ENCODE data around the gene COL4A2.
"Not testable (repeated sequence)": the region's sequence is repeated elsewhere in the genome, so short reads cannot be mapped to it uniquely, and the experiment has no call there.

Gene COL4A2

DNA sequence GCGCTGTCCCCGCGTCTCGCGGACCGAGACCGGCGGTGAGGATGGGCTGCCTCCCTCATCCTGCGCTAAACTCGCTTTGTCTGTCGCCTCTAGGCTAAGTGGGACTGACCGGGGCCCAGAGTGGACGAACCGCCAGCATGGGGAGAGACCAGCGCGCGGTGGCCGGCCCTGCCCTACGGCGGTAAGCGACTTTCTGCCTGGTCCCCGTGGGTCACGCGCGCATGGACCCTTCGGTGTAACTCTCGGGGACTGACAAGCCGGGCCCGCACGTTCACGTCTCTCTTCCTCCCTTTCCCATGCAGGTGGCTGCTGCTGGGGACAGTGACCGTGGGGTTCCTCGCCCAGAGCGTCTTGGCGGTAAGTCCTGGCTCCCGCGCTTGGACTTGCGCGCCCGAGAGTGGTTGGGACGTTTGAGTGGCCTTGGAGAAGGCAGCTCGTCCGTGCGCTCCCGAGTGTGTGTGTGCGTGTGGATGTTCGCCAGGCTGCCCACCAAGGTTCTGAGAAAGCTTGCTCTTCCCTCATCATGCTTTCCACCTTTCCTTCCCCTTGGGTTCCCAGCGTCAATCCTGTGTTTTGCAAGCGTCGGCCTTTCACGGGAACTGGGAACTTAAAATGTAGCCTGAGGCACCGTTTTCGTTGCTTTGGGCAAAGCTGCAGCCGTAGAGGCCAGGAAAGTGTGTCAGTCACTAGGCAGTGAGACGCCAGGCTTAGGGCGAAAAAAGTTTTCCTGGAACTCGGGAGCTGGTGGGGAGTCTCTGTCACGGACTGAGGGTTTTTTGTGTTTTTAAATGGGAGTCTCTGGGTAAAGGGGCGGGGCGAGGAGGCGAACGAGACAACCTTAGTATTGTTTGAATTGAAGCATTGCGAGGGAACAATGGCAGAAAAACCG, 927 bp downstream of the COL4A2 start:
- no peak for DNase-seq (ENCODE audit: low read depth)

DNA sequence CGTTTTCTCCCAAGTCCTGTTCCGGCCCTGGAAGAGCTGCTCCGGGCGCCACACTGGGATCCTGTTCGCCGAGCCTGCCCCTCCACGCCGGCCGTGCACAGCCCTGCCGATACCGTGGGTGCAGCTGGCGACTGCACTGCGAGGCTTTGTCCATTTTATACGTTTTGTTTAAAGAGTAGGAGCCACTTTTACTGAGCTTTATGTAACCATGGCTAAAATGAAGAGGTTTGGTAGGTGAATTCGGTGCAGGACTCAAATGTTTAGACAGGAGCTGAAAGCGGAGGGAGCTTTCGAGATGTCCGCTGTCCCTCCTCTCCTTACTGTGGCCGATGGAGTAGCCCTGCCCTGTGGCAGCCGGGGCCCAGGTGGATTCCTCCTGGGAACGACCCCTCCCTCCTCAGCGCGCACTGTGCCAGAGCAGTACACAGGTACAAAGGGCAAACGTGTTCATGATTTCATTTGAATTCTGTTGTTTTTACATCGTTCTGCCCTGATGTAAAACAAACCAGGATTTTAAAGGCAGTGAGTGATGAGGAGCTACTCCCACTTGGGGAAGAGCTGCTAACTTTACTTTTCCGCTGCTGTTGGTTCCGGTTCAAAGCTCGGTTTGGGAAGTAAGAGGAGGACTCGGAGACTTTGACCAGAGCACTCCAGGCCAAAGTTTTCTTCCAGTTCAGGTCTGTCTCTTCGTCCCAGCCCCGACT, 1.7 kb downstream of the COL4A2 start:
- DNase-seq (ENCODE audit: low read depth) = no peak

- DNase-seq (ENCODE audit: low read depth) = no peak
These were observed 2.8 kb downstream of the COL4A2 start for GRCh38 chr13:110309661-110310524.

DNA sequence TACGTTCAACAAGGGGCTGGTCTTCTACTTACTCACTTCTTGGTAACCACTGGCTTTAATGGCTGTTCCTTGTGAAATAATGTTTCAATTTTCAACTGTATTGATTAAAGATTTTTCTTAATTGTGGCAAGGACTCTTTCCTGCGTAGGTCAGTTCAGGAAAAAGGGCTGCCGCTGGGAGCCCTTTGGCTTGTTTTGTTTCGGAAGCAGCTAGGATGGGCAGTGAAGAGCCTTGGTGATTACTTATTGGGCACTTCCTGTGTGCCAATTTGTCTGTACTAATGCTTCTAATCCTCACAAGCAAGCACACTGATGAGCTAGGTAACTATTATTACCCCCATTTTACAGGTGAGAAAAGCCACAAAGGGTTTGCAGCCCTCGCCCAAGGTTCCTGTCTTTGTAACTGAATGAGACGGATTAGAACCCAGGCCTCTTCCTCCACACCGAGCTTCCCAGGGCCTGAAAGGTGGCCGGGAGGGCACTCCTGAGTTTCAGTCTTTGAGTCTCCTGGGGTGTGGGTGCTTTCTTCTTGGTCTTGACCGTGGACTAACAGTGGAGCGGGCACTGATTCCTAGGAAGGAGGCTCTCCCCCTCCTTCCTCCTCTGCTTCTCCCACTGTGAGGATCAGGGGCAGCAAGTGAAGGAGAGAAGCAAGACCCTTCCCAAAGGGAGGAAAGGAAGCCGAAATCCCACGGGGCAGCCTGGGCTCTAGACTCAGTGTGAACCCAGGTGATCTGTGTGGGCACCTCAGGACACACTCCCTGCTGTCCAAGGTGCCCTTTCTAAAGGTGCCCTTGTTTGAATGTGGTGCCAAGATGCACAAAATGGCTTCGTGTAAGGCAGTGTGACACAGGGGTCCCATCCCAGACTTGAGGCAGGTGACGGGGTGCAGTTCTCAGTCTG, 3.7 kb downstream of the COL4A2 start:
- DNase-seq (ENCODE audit: low read depth) = no peak

DNA sequence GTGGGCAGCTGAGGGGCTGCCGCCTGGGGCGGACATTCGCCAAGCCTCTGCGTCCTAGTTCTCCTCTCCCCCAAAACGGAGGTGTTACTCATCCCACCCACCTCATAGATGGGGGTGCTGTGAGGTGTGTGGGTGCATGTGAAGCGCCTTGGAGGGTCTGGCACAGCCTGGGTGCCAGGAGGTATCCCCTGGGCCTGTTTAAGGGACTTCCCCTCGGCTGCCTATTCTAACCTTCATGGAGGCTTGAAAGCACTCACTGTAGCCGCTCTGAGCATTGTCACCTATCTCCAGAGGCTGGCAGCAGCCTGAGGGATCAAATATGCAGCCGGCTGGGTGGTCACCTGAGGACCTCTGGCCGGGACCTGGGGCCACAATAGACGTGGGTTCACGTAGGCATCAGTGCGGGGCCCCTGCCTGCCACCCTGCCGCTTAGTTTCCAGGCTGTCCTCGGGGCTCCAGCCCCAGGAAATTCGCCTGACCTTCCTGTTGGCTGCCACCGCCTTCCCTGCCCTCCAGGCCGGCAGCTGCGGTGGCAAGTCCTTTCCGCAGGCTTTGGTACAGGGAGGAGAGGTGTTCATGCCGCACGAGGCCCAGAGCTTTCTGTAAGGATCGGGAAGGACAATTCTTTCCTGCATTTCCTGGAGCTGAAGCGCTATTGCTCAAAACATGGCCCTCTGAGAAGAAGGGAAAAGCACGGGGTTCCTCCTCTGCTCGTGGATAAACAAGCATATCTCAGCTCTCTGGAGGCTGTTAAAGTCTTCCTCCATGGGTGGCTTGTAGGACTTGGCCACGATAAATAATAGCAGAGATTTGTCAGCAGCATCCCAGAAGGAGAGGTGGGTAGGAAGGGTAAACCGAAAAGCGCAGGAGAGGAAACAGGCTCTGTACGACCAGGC, 4.6 kb downstream of the COL4A2 start:
- DNase-seq (ENCODE audit: low read depth) = no peak

DNA sequence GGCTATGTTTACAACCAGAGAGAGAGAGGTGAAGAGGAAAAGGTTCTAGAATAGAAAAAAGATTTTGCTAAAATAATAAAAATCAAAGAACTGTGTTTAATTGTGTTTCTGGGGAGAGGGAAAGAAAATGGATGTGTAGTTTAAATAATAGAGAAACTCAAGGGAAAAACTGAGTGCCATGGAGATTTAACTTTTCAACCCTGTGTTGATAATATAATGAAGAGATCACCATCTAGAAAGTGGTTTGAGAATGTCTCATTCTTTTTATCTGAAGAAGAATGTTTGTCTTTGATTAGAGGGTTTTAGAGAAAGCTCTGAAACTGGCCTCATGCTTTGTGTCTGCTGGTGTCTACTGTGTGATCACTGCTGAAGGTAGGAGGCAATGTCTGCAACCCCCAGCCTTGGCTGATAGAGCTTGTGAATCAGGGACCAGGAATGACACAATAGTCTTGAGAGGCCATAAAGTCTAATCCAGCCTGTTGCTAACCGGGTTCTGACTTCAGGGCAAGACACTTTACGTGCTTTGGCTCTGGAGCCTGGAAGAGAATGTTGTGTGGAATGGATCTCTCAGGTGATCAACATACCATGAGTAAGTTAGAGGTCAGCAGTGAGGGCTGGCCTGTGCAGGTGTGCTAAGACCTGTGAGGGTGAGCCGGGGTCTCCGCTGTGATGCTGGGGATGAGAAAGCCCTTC, 5.4 kb downstream of the COL4A2 start:
- DNase-seq (ENCODE audit: low read depth) = no peak

- not testable (repeated sequence) for DNase-seq (ENCODE audit: low read depth)
These were observed 6.2 kb downstream of the COL4A2 start for GRCh38 chr13:110313261-110313660.

DNA sequence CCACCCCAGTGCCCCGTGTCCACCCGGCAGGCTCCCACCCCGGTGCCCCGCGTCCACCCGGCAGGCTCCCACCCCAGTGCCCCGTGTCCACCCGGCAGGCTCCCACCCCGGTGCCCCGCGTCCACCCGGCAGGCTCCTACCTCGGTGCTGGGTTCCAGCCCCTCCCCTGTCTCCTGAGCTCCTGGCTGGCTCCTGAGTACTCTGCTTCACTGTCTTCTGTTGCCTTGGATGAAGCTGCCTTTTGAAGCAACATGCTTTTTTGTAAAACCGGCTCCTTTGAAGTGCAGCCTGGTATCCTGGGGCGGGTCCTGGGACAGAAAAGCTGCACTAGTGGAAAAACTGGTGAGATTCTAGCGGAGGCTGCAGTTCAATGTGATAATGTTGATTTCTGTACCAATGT, 6.6 kb downstream of the COL4A2 start:
- not testable (repeated sequence) for DNase-seq (ENCODE audit: low read depth)

DNA sequence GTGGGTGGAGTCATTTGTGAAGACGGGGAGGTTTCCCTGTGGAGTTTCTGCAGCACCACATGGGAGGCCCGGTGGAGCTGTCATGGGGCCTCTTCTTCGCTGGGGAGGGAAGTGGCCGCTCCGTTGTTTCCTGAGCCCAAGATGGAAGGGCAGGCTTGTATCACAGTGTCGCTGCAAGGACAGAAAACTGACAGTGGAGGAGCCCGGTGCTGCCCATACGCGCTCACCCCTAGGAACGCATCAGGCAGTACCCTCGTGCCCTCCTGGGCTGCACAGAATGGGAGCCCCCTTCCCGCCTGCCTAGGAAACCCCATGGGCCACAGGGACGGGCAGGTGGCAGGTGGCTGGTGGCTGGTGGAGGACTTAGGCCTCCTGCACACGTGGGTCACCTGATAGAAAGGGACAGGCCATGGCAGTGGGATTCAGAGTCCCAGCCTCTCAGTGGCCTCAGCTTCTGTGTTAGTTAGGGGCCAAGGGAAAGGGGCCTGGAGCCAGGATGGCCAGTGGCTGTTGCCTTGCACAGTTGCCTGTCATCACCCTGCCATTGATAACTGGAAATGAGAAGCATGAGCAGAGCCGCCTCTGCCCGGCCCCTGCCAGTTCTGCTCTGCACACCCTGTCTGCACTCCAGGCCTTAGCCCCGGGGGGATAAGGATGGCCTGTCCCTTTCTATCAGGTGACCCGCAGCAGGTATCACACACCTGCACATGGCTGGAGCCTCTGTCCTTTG, 7.6 kb downstream of the COL4A2 start:
- no peak for DNase-seq (ENCODE audit: low read depth)

GRCh38 chr13:110316196-110316595, 9.1 kb downstream of the COL4A2 start:
- DNase-seq (ENCODE audit: low read depth) = no peak

DNA sequence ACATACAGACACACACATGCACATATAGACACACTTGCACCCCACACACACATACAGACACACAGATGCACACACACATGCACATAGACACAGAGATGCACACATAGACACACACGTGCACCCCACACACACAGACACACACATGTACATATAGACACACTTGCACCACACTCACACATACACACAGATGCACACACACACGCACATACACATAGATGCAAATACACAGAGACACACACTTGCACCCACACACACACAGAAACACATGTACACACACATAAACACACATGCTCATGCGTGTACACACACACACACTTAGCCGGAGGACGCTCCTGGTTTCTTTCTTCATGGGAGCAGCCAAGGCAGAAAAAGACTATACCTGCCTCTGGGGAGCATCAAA, 10.0 kb downstream of the COL4A2 start:
- no peak for DNase-seq (ENCODE audit: low read depth)

DNA sequence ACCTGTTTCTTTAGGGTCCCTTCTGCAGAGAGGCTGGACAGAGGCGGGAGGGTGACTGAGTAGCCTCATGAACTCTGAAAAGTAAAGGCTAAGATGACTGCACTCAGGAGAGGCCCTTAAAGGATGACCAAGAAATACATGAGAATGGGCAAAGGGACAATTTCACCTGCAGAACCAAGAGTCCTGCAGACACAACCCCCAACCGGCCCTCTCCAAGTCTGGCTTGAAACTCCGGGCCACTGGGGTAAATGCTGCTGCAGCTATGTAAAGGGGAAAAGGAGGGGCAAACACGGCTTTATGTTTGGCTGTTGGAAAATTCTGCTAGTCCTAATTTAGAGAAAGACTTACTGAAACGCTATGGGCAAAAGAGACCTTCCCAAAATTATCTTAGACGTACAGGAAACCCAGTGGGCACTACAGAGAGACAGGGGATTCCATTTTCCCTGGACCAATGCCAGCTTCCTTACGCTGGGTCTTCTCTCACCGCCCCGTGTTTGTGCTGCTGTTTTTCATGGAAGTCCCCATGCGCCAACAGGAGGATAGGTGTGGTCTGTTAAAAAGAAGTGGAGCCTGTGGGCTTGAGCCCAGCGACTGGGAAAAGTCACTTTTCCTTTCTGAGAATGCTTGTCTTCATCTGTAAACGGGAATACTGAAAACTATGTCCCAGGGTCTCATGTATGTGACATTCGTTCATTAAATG, 10.6 kb downstream of the COL4A2 start:
- no peak for DNase-seq (ENCODE audit: low read depth)

GRCh38 chr13:110318920-110319319, 11.8 kb downstream of the COL4A2 start:
- no peak for DNase-seq (ENCODE audit: low read depth)

DNA sequence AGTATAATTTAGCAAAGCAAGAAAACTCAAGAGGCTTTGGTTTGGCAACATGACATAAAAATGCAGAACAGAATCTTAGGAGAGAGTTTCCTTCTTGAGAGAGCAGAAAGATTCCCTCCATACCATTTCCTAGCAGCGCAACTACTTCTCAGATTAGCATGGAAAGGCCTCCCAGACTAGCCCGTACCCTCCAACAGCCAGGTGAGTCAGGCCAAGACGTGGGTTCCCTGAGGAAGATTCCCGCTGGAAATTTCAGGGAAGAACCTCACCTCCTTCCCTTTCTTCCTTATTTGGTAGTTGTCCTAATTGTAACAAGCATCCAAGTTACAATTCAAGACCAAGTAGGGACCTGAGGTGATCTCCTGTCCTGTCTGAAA, 12.3 kb downstream of the COL4A2 start:
- no peak for DNase-seq (ENCODE audit: low read depth)

DNA sequence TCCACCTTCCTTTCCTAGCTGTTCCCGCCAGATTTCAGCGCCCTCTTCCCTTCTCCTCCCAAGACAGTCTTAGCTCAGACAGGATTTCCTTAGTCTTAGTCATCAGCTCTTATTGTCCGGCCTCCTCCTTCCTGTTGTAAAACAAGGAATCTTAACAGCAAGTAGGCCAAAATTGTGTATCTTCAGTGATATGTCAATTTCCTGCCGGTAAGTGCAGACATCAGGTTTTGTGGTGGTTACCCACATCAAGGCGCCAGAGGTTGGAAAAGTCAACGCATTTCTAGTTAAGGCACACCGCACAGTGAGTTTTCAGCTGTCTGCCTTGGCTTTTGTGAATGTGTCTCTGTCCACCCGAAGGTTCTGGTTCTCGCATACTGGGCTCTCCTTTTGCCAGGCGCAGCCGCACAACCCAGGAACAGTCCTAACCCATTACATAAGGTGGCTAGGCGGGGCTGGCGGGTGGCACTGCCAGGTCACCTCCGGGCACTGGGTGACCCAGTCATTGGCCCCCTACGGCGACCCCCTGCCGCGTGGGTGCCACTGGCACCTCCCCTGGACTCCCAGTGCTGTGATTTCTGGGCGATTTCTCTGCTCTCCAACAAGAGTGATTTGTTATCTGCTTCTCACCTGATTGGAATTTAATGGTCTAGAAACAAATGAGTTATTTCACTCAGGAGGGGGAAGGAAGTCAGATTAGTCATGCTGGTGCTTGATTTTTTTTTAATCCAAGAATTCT, 12.9 kb downstream of the COL4A2 start:
- no peak for DNase-seq (ENCODE audit: low read depth)

DNA sequence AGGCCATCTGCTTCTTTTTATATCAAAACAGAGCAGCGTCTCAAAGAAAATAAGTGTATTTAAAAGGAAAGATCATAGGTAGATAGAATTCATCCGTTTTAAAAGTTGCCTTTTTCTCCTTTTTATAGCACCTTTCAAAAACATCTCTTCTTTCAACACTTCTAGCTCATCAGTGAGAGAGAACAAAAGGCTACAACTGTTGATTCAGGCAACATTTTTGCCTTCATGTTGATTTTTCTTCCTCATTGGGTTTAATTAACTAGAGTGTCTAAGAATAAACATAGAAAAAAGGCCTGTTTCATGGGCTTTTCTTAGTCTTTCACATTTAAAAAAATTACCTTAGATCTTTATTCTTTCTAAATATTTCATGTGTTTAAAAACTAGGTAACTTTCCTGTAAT, 13.6 kb downstream of the COL4A2 start:
- no peak for DNase-seq (ENCODE audit: low read depth)

- DNase-seq (ENCODE audit: low read depth) = not testable (repeated sequence)
These were observed 14.5 kb downstream of the COL4A2 start for GRCh38 chr13:110321573-110321972.

All from CMK (cell line).